Measurements from ENCODE around the gene IGLL1. TPM values are rescaled to one million over a fixed set of nuclear protein-coding genes. Genes with fewer than 3 reads are reported as not detected.

IGLL1 gene
- total RNA-seq (2022; extraction: Qiagen RNA extraction): not detected in 5 replicates

DNA sequence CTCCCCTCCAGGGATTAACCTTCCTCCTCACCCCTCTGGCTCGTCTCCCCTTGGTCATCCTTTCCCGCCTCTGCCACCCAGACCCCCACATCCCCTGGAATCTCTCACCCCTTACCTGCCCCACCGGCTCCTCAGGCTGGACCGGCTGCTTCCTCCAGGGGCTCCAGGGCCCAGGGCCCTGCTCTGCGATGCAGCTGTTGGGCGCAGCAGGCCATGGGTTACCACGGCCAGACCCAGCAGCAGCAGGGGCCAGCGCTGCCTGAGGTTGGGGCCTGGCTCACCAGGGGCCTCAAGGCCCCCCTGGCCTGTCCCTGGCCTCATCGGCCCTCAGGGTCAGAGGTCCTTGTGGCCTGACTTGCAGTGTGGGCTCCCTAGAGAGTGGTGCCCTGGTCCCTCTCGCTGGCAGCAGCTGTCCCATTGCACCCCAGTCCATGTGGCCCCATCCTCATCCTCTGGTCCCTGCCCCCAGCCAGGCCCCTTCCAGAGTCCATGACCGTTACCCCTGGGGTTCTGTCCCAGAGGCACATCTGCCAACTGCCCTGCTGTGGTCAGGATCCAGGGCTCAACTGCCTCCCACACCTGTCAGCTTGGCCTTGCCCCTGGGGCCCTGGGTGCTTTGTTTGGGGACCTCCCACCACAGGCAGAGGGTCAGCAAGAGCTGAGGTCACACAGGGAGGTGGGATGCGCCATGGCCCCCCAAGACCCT lies at the start of gene IGLL1:
IGLL1 (minus strand) TSS at position 421 of the 706 bp plus-strand sequence; CDS start at position 321, 100 bp downstream.

Other genes with a start within 250 kb of the IGLL1 start
- 0.08 to 0.43 TPM (median 0.12 TPM) in 4 of 5 replicates, not detected in the other for gene DRICH1, start 52.0 kb upstream of the IGLL1 start, total RNA-seq (2022; extraction: Qiagen RNA extraction)
- 0.05 TPM in 1 of 5 replicates, not detected in the others for gene RGL4, start 110.7 kb upstream of the IGLL1 start, total RNA-seq (2022; extraction: Qiagen RNA extraction)
- gene ZNF70, start 170.8 kb upstream of the IGLL1 start, total RNA-seq (2022; extraction: Qiagen RNA extraction): 0.82 to 1.3 TPM (median 0.96 TPM) in 5 replicates
- gene VPREB3, start 174.1 kb upstream of the IGLL1 start, total RNA-seq (2022; extraction: Qiagen RNA extraction): 0.82 to 1.9 TPM (median 1.00 TPM) in 5 replicates
- not detected in 5 replicates for gene C22orf15, start 182.7 kb upstream of the IGLL1 start, total RNA-seq (2022; extraction: Qiagen RNA extraction)
- gene CHCHD10, start 187.7 kb upstream of the IGLL1 start, total RNA-seq (2022; extraction: Qiagen RNA extraction): 73.8 to 194 TPM (median 186 TPM) in 5 replicates
- gene MMP11, start 192.6 kb upstream of the IGLL1 start, total RNA-seq (2022; extraction: Qiagen RNA extraction): 0.12 to 0.24 TPM (median 0.21 TPM) in 5 replicates
- gene SMARCB1, start 206.7 kb upstream of the IGLL1 start, total RNA-seq (2022; extraction: Qiagen RNA extraction): 47.8 to 56.3 TPM (median 51.4 TPM) in 5 replicates